GM12878 (cell line): ENCODE results near the gene FKBP3. TPM values are rescaled to one million over a fixed set of nuclear protein-coding genes. Genes with fewer than 3 reads are reported as not detected.

Experiments used
- ATAC-seq: fragments of 200-7000 bp; cut with Tn5 transposase; 3 replicates; pipeline ENCODE4 v1.9.1; 2020; ENCODE audit warnings: mild to moderate bottlenecking, moderate library complexity
- BruUV-seq: library from RNA; stranded (reverse); fragments of 400-500 nt; replicated peaks from 2 replicates; lab custom pipeline; 2021; lab: Mats Ljungman, UMichigan
- CTCF ChIA-PET: fragments of 300-600 bp; sonication (Branson Sonifier 250); formaldehyde crosslinking; extraction: SDS; loops from one replicate; lab custom pipeline; 2021; ENCODE audit warnings: inconsistent platforms; lab: Yijun Ruan, JAX
- POLR2A ChIA-PET: fragments of 350-600 bp; formaldehyde crosslinking; extraction: SDS; loops from one replicate; lab custom pipeline; 2021; ENCODE audit warnings: inconsistent platforms; lab: Charles Lee
- RAD21 ChIA-PET: fragments of 300-600 bp; sonication (Branson Sonifier 250); formaldehyde crosslinking; loops from one replicate; lab custom pipeline; 2023; ENCODE audit warnings: antibody characterized with exemption; ENCODE audit not compliant: unreplicated experiment; lab: Charles Lee
- SMC1A ChIA-PET: fragments of 300-600 bp; sonication (Branson Sonifier 250); formaldehyde crosslinking; loops from one replicate; lab custom pipeline; 2023; ENCODE audit not compliant: unreplicated experiment, uncharacterized antibody; lab: Charles Lee
- DNase-seq: peaks from one replicate; pipeline ENCODE4 v3.0.0-alpha.2; 2011; ENCODE audit warnings: low read depth, low spot score
- FAIRE-seq: peaks from 3 replicates; lab custom pipeline; 2011; peaks lifted over from hg19 to GRCh38; lab: Jason Lieb, UNC
- H2AFZ ChIP-seq: 2 replicates; pipeline ENCODE4 v1.6.0; 2011; ENCODE audit warnings: low read depth, low read length, control low read depth; ENCODE audit not compliant: control insufficient read depth
- H3K27ac ChIP-seq: 2 replicates; pipeline ENCODE4 v1.5.1; 2011; ENCODE audit warnings: control low read depth; ENCODE audit not compliant: control insufficient read depth, insufficient read depth
- H3K27me3 ChIP-seq, 2 experiments: replicated peaks in 1 of 2; 2 replicates each; pipeline versions ENCODE4 v1.6.0 to v1.6.1; 2011; ENCODE audit warnings: low read length in 1 of 2; ENCODE audit not compliant: control insufficient read depth in 2 of 2, insufficient read depth in 2 of 2
- H3K36me3 ChIP-seq, 2 experiments: 2 replicates each; pipeline ENCODE4 v1.5.1; 2011; ENCODE audit warnings: low read length in 1 of 2; ENCODE audit not compliant: control insufficient read depth in 2 of 2, insufficient read depth in 2 of 2
- H3K4me1 ChIP-seq: 2 replicates; pipeline ENCODE4 v1.6.1; 2011; ENCODE audit warnings: mild to moderate bottlenecking, low read length, moderate library complexity, mixed read lengths; ENCODE audit not compliant: control insufficient read depth, insufficient read depth
- H3K4me2 ChIP-seq: 2 replicates; pipeline ENCODE4 v1.6.0; 2011; ENCODE audit warnings: control low read depth; ENCODE audit not compliant: control insufficient read depth, insufficient read depth
- H3K4me3 ChIP-seq: fragments of 200-600 bp; sonication (generic); 2 replicates; pipeline ENCODE4 v1.5.1; 2016
- H3K79me2 ChIP-seq: 2 replicates; pipeline ENCODE4 v1.6.0; 2011; ENCODE audit warnings: low read length; ENCODE audit not compliant: control insufficient read depth, insufficient read depth
- H3K9ac ChIP-seq: 2 replicates; pipeline ENCODE4 v1.8.0; 2011; ENCODE audit warnings: low read length, control low read depth, mixed read lengths; ENCODE audit not compliant: control insufficient read depth, insufficient read depth
- H3K9me3 ChIP-seq: replicated peaks from 3 replicates; pipeline ENCODE4 v1.5.1; 2011; ENCODE audit warnings: mild to moderate bottlenecking, low read length; ENCODE audit not compliant: control insufficient read depth, insufficient read depth
- H4K20me1 ChIP-seq: 2 replicates; pipeline ENCODE4 v1.6.0; 2011; ENCODE audit not compliant: control insufficient read depth, insufficient read depth
- EZH2 ChIP-seq: IDR thresholded peaks from 2 replicates; pipeline ENCODE4 v1.6.1; 2012; ENCODE audit warnings: low read depth, mild to moderate bottlenecking, control low read depth, inconsistent platforms, low read length, borderline replicate concordance; ENCODE audit not compliant: control insufficient read depth
- HDAC6 ChIP-seq: fragments of 200-600 bp; sonication (generic); IDR thresholded peaks from one replicate; pipeline ENCODE4 v1.8.0; 2017; ENCODE audit warnings: antibody characterized with exemption; ENCODE audit not compliant: unreplicated experiment
- RFX5 ChIP-seq: IDR thresholded peaks from 2 replicates; pipeline ENCODE4 v1.6.1; 2011; ENCODE audit warnings: low read depth, low read length, improper control_type of control experiment
- RUNX3 ChIP-seq: IDR thresholded peaks from 2 replicates; pipeline ENCODE4 v1.6.1; 2012; ENCODE audit warnings: low read length, inconsistent platforms
- WGBS: methylation state at CpG from one replicate; pipeline ENCODE4 v1.1.6; 2016; ENCODE audit warnings: low lambda C conversion rate; ENCODE audit not compliant: insufficient replicate concordance, insufficient coverage; ENCODE audit errors: missing lambda C conversion rate; 5-methylcytosine and 5-hydroxymethylcytosine counted together
- in situ Hi-C: fragments of 300-500 bp; cut with MboI; formaldehyde crosslinking; loops from 9 replicates; pipeline ENCODE4 v1.14.3; 2018; ENCODE audit warnings: mixed read lengths
- intact Hi-C: fragments of 100-400 bp; cut with micrococcal nuclease; formaldehyde crosslinking; loops from one replicate; pipeline ENCODE4 v1.14.2; 2022; ENCODE audit not compliant: unreplicated experiment
- polyA plus RNA-seq, 11 experiments: library from polyadenylated mRNA; depleted of rRNA in 4 of 11; unstranded in 6 of 11; stranded (reverse) in 5 of 11; fragments of >200 nt; fragmentation: Nextera tagmentation in 4 of 11; fragmentation: Illumina TruSeq in 1 of 11; extraction: Ambion mirVana in 4 of 11; extraction: Trizol in 1 of 11; gene quantifications; 1 replicate in 1 of 11; 2 replicates in 10 of 11; pipeline versions ENCODE4 v1.2.1 to v1.2.3, GENCODE V29; 2011 to 2016; ENCODE audit warnings: inconsistent platforms in 2 of 11, missing spikeins in 2 of 11, low read depth in 1 of 11
- total RNA-seq, 4 experiments: library from RNA; depleted of rRNA in 3 of 4; stranded (reverse); fragments of >200 nt in 3 of 4; fragmentation: Illumina TruSeq in 1 of 4; extraction: Trizol in 1 of 4; gene quantifications; 2 replicates each; pipeline versions ENCODE4 v1.2.1 to v1.2.3, GENCODE V29; 2013 to 2021
- TF ChIP-seq, protein P1 (sequence below): IDR thresholded peaks from 2 replicates; pipeline ENCODE4 v1.6.1; 2012; ENCODE audit warnings: low read depth, low read length, improper control_type of control experiment

FKBP3 gene
- total and polyA plus RNA-seq, 10 of the 15 experiments (the other 5 are each of a cell fraction or from before 2014, with no cell fraction given), result 67.2 to 218 (median 129) TPM

DNA sequence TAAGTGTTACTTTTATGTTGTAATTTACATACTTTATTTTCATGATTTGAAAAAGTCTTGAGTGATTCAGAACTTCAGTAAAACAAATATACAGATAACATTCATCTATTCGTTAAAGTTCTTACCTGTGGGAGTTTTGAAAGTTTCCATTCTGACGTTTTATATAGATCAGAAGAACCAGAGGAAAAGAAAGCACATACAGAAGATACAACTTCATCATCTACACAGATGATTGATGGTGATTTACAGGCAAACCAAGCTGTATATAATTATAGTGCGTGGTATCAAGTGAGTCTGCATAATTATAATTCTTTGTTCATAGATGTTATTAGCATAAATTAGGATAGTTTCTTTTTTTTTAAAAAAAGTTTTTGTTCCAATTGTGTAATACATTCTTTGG lies 20.0 kb downstream of the FKBP3 start:
- SMC1A ChIA-PET, result interaction anchor here (1.0 to 1.9 kb wide), 2 partner anchors 8 to 15 kb away, joined by 4 to 7 read pairs; no protein-coding TSS in a partner anchor
- no peak for ATAC-seq

More for the DNA sequence above, 20.0 kb downstream of the FKBP3 start:
- no peak for FAIRE-seq
- no peaks in the 10 kb centered on the region for H3K27me3 ChIP-seq
- H3K4me3 ChIP-seq, result no peak overlapping the region
- no peak for TF ChIP-seq EZH2
- no peak for TF ChIP-seq RUNX3
- no peak for TF ChIP-seq RFX5
- TF ChIP-seq HDAC6, result no peak
- TF ChIP-seq, protein P1, sequence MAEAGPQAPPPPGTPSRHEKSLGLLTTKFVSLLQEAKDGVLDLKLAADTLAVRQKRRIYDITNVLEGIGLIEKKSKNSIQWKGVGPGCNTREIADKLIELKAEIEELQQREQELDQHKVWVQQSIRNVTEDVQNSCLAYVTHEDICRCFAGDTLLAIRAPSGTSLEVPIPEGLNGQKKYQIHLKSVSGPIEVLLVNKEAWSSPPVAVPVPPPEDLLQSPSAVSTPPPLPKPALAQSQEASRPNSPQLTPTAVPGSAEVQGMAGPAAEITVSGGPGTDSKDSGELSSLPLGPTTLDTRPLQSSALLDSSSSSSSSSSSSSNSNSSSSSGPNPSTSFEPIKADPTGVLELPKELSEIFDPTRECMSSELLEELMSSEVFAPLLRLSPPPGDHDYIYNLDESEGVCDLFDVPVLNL, result no peak
- TF ChIP-seq, all 136 proteins: peak for 0
- in situ Hi-C loops, result no loop called here
- no peaks in the 10 kb centered on the region for H4K20me1 ChIP-seq
- H3K9ac ChIP-seq, result no peak overlapping the region
- ChIA-PET CTCF (interaction anchor here (0.6 to 1.9 kb wide), 5 partner anchors 9 to 154 kb away, joined by 3 to 4 read pairs (median 3); no protein-coding TSS in a partner anchor), RAD21 (no interaction called here), POLR2A (no interaction called here)
- H2AFZ ChIP-seq, result no peak overlapping the region
- peaks cover 5 to 54% of the 10 kb centered on the region in 2 experiments for H3K36me3 ChIP-seq
- WGBS, result 76% methylated on average over 3 of the region's 3 CpGs
- no peaks in the 10 kb centered on the region for H3K9me3 ChIP-seq
- H3K4me2 ChIP-seq, result no peak overlapping the region
- H3K27ac ChIP-seq, result no peak overlapping the region
- no peak for DNase-seq
- no TSS peak for BruUV-seq
- intact Hi-C loops, result no loop called here
- H3K4me1 ChIP-seq, result no peaks in the 10 kb centered on the region
- H3K79me2 ChIP-seq, result no peaks in the 10 kb centered on the region
